Epithelial cell of esophagus (primary cell): ENCODE data around the gene SUSD4.
A peak's percentile ranks its signal among the peaks of the same experiment; 100 is the strongest.

Experiments used
- DNase-seq: peaks from one replicate; pipeline ENCODE4 v3.0.0; 2010; ENCODE audit warnings: low read depth
- H3K4me3 ChIP-seq: 2 replicates; pipeline ENCODE4 v1.5.1; 2011; ENCODE audit warnings: mild to moderate bottlenecking, low read length, control low read depth
- CTCF ChIP-seq: IDR thresholded peaks from 2 replicates; pipeline ENCODE4 v1.5.1; 2011; ENCODE audit warnings: low read depth, mild to moderate bottlenecking, low read length, control low read depth, inconsistent platforms; ENCODE audit not compliant: insufficient read depth; ENCODE audit errors: missing control alignments

SUSD4 gene

GRCh38 chr1:223223091-223223995 lies 140.6 kb downstream of the SUSD4 start:
- no peak for TF ChIP-seq CTCF
- H3K4me3 ChIP-seq = no peak overlapping the region
- DNase-seq = no peak

GRCh38 chr1:223222377-223222776 lies 141.6 kb downstream of the SUSD4 start:
- H3K4me3 ChIP-seq = no peak overlapping the region
- DNase-seq = no peak
- TF ChIP-seq CTCF = no peak

GRCh38 chr1:223221686-223222085 lies 142.3 kb downstream of the SUSD4 start:
- TF ChIP-seq CTCF = no peak
- H3K4me3 ChIP-seq = no peak overlapping the region
- DNase-seq = no peak

GRCh38 chr1:223219846-223220610 lies 143.9 kb downstream of the SUSD4 start:
- DNase-seq = peak; percentile 39
- no peak overlapping the region for H3K4me3 ChIP-seq
- TF ChIP-seq CTCF = no peak

GRCh38 chr1:223219318-223219635 lies 144.7 kb downstream of the SUSD4 start:
- no peak for DNase-seq
- no peak for TF ChIP-seq CTCF

GRCh38 chr1:223217781-223218180 lies 146.2 kb downstream of the SUSD4 start:
- TF ChIP-seq CTCF = no peak
- H3K4me3 ChIP-seq = no peak overlapping the region
- no peak for DNase-seq

More at GRCh38 chr1:223219318-223219635, 144.7 kb downstream of the SUSD4 start:
- H3K4me3 ChIP-seq = no peak overlapping the region
